ENCODE data around the gene EIF4G3.

- TF ChIP-seq EZH2 (IDR thresholded peaks at IDR 0.05) (no peak), POLR2AphosphoS5 (IDR thresholded peaks at IDR 0.05; ENCODE audit: borderline replicate concordance, low read depth, low read length) (no peak), FOXP2 (optimal IDR thresholded peaks at IDR 0.05; ENCODE audit: control extremely low read depth, extremely low read length, insufficient read depth) (no peak)
Observed at GRCh38 chr1:20834192-20834591, 342.5 kb downstream of the EIF4G3 start.

All from SK-N-MC (cell line).